GM10266 (cell line): ENCODE data around the gene CXXC4.

Experiments used
- DNase-seq: peaks from one replicate; pipeline ENCODE4 v3.0.0; 2012; ENCODE audit errors: extremely low spot score
- TF ChIP-seq, protein P1 (sequence below): IDR thresholded peaks from 2 replicates; pipeline ENCODE4 v1.5.1; 2012; ENCODE audit warnings: mild to moderate bottlenecking, low read depth; ENCODE audit not compliant: control insufficient read depth, insufficient read depth; ENCODE audit errors: missing control alignments

Gene CXXC4

DNA sequence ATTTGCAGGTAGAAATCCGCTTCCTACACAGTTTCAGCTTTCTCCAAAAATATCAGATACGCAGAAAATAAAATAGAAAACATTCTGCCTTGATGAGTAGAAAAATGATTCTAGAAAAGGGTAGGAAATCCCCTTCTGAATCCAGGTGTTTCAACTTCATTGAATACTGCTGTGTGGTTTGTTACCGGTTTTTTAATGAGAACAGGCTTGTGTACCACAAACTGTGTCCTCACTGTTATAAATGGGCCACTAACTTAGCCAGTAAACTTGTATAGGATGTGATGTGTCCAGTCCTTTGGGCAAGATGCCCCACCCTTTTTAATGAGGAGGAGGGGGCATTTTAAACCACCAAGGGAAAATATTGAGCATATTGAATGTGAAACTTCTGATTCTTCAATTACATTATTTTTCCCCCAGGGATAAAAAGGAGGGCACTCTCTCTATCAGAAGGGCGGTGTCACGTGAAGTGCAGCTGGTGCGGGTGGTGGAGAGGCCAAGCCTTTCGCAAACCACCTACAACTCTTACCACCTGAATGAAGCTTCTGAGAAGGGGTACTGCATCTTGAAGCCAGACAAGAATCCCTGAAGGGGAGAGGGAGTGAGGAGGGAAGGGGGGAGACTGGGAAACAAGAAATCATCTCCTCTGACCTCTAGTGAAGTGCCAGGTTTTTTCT lies 4.5 kb downstream of the CXXC4 start:
- TF ChIP-seq, protein P1, sequence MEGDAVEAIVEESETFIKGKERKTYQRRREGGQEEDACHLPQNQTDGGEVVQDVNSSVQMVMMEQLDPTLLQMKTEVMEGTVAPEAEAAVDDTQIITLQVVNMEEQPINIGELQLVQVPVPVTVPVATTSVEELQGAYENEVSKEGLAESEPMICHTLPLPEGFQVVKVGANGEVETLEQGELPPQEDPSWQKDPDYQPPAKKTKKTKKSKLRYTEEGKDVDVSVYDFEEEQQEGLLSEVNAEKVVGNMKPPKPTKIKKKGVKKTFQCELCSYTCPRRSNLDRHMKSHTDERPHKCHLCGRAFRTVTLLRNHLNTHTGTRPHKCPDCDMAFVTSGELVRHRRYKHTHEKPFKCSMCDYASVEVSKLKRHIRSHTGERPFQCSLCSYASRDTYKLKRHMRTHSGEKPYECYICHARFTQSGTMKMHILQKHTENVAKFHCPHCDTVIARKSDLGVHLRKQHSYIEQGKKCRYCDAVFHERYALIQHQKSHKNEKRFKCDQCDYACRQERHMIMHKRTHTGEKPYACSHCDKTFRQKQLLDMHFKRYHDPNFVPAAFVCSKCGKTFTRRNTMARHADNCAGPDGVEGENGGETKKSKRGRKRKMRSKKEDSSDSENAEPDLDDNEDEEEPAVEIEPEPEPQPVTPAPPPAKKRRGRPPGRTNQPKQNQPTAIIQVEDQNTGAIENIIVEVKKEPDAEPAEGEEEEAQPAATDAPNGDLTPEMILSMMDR: no peak
- DNase-seq: peak; percentile 55

DNA sequence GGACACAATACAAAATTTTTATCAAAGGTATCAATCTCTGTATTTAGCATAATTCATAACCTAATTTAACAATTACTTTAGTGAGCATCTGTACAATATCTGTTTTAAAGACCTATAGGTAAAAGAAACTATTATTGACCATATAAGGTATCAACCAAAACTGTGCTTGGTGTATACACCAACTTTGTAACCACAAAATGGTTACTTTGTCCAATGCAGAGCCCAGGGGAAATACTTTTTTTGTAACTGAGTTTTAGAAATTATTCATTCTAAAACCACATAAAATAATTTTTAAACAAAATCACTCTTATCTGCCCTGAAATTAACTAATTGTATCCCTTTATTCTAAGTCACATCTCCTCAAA lies 5.0 kb downstream of the CXXC4 start:
- TF ChIP-seq, protein P1: no peak
- DNase-seq: peak; percentile 23

DNA sequence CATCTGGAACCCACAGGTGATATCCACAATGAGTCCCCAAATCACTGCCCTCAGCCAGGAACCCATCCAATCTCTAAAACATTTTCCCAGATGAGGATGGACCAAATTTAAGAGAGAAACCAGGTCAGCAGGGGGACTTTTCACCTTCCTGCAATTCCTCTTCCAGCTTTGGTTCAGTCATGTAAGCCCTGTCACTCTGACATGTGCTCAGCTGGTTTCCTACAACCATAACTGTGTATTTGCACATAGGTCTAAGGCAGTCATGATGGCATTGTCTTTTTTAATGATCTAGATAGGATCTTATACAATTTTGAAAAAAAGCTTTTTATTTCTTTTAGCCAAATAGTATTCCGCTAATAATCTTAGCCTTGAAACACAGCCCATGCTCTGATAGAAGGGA lies 6.5 kb downstream of the CXXC4 start:
- TF ChIP-seq, protein P1: no peak
- no peak for DNase-seq

DNA sequence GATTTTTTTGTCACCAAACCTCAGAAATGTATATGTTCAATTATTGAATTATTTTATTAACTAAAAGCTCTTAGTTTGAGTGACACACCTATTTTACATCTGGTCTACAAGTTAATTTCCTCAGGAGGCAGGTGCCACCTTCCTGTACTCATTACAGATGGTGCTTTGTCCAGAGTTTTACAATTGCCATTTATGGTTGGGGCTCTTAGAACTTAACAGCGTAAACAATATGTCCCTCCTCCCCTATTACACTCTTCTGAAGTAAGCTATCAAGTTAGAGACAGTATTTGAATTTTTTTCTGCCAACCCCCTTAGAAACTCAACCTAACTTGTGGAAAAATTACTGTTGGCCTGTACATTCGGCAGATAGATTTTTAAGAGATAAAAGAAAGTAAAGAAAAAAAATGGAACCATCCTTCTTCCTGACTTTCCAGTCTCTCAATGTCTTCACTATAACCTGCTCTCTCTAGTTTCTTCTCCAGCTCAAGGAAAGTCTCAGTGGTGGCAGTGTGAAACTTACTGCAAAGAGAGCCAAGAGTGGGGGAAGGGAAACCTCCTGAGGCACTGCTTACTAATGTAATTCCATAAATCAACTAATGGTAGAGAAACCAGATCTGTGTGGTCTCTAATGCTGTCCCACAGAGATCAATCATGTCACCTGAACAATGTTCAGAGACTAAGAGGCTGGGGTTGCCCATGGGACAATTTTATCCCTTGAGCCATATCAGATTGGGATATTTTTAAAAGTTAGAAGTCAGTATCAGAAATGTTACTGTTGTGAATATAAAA lies 7.8 kb downstream of the CXXC4 start:
- TF ChIP-seq, protein P1: no peak
- DNase-seq: no peak

DNA sequence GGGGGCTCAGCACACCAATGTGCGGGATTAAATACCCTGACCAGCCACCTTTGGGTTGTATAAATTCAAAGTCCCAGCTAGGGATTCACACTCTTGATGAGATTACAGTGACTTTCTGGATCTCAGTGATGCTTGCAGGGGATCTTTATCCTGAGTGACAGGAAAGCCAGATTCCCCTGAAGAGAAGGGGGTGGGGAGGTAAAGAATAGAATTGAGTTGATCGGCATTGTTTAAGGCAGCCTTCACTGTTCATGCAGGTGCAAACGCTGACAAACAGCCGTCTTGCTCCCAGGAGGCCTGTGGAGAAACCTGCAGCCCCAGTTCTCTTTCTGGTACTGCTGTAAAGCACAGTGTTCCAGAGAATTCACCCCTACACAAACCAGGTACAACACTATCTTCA lies 19.0 kb downstream of the CXXC4 start:
- TF ChIP-seq, protein P1: no peak
- no peak for DNase-seq

DNA sequence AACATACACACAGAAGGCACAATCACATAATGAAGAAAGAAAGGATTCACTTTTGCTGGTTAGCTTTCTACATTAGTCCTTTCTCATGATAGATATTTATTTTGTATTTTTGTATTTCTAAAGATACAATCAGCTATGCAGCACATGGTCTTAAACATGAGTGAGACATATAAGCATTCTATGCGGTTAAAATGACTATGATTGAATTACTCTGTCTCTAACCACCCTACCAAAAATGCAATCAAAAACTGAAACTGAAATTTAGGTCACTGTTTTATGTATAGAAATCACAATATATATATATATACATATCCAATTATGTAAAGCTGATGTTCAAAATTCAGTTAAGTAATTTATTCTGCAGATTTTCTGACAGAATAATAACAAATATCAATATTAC lies 21.9 kb downstream of the CXXC4 start:
- TF ChIP-seq, protein P1: no peak
- DNase-seq: no peak

DNA sequence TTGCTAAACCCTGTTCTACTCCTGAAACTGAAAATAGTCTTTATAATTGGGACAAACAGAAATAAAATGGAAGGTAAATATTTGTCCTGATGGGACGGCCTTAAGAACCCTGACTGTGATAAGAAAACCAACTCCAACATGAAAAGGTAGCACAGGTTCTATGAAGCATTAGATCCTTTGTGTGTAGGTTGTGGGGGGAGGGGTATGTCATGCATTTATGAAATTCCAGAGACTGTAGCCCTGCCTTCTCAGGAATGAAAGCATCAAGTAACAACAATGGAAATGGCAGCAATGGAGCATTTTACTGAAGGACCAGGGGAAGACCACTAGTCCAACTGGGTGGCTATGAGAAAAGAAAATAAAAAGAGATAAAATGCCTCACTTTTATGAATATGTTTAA lies 23.9 kb downstream of the CXXC4 start:
- DNase-seq: no peak
- TF ChIP-seq, protein P1: no peak
